Activated CD4-positive, alpha-beta T cell treated with anti-CD3 and anti-CD28 coated beads, Interleukin-2, amount 10 ng/mL, durations not matched to agents 24 days and 14 days (primary cell): Measurements from ENCODE around the gene FAM98C. TPM values are rescaled to one million over a fixed set of nuclear protein-coding genes. Genes with fewer than 3 reads are reported as not detected.
"Not testable (repeated sequence)": the region's sequence is repeated elsewhere in the genome, so short reads cannot be mapped to it uniquely, and the experiment has no call there.

Experiments used
- DNase-seq: peaks from one replicate; pipeline ENCODE4 v3.0.0; 2022
- H3K27ac Mint-ChIP-seq: one replicate; pipeline ENCODE4 v1.8.0; 2022; ENCODE audit warnings: mild to moderate bottlenecking, mixed read lengths
- H3K27me3 Mint-ChIP-seq: one replicate; pipeline ENCODE4 v1.8.0; 2022; ENCODE audit warnings: mixed read lengths
- H3K36me3 Mint-ChIP-seq: one replicate; pipeline ENCODE4 v1.8.0; 2022; ENCODE audit warnings: low read depth, mild to moderate bottlenecking, mixed read lengths
- H3K4me1 Mint-ChIP-seq: one replicate; pipeline ENCODE4 v1.8.0; 2021; ENCODE audit warnings: mixed read lengths
- H3K4me3 Mint-ChIP-seq: one replicate; pipeline ENCODE4 v1.8.0; 2022; ENCODE audit warnings: mild to moderate bottlenecking, moderate library complexity, mixed read lengths
- H3K9me3 Mint-ChIP-seq: one replicate; pipeline ENCODE4 v1.8.0; 2021; ENCODE audit warnings: mixed read lengths
- intact Hi-C: fragments of 100-400 bp; cut with micrococcal nuclease; formaldehyde crosslinking; loops from one replicate; pipeline ENCODE4 v1.15.1; 2023
- total RNA-seq: library from RNA; stranded (reverse); gene quantifications from 2 replicates; pipeline ENCODE4 v1.2.3, GENCODE V29; 2022

Gene FAM98C
- total RNA-seq, 1 donor from 2014 or later = 30.4 TPM

DNA sequence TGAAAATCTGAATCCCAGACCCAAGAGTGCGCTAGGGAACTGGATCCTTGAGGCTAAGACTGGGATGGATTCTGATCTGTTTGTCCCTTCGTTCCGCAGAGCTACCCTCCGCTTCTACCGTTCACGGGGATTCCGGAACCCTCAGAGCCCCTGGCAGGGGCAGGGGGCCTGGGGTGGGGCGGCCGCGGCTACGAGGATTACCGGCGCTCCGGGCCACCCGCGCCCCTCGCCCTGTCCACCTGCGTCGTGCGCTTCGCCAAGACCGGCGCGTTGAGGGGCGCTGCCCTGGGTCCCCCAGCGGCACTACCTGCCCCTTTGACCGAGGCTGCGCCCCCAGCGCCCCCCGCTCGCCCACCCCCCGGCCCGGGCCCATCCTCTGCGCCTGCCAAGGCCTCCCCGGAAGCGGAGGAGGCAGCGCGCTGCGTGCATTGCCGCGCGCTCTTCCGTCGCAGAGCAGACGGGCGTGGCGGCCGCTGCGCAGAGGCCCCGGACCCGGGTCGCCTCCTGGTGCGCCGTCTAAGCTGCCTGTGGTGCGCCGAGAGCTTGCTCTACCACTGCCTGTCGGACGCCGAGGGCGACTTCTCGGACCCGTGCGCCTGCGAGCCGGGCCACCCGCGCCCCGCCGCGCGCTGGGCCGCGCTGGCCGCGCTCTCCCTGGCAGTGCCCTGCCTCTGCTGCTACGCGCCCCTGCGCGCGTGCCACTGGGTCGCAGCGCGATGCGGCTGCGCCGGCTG is 7.3 kb upstream of the FAM98C start:
- H3K36me3 Mint-ChIP-seq = peaks cover 2% of the 10 kb centered on the region
- peak overlapping the region; percentile 84 for H3K27ac Mint-ChIP-seq
- peaks cover 19% of the 10 kb centered on the region for H3K27me3 Mint-ChIP-seq
- peak overlapping the region; percentile 85 for H3K4me3 Mint-ChIP-seq
- peak; percentile 88 for DNase-seq
- H3K4me1 Mint-ChIP-seq = peaks cover 27% of the 10 kb centered on the region
- H3K9me3 Mint-ChIP-seq = no peaks in the 10 kb centered on the region
- intact Hi-C loops = no loop called here

DNA sequence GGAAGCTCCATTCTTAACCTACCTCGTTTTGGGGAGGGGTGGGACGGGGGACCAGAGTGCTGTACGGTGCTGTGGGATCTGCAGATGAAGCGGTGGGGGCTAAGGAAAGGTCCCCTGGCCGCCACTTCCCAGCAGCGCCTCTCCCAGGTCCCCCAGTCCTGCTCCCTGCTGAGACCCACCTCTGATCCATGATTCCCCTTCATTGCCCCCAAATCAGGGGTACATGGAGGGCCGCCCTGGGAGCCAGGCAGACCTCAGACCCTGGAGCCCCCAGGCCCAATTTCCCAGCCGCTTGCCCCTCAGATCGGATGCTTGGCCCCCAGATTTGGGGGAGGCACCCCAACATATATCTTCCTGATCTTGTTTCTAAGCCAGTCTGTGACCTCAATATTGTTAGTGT is 3.8 kb upstream of the FAM98C start:
- Mint-ChIP-seq H3K4me1 (peaks cover 25% of the 10 kb centered on the region), H3K4me3 (no peak overlapping the region)
- intact Hi-C loops = no loop called here

GRCh38 chr19:38399537-38399936 is 3.4 kb upstream of the FAM98C start:
- Mint-ChIP-seq H3K4me3 (no peak overlapping the region), H3K9me3 (no peaks in the 10 kb centered on the region), H3K27me3 (peaks cover 2% of the 10 kb centered on the region), H3K36me3 (peaks cover 2% of the 10 kb centered on the region), H3K4me1 (peaks cover 28% of the 10 kb centered on the region), H3K27ac (no peak overlapping the region)
- intact Hi-C loops = no loop called here
- DNase-seq = no peak

More for the DNA sequence above, 3.8 kb upstream of the FAM98C start:
- Mint-ChIP-seq H3K27ac (no peak overlapping the region), H3K27me3 (peaks cover 2% of the 10 kb centered on the region), H3K36me3 (peaks cover 2% of the 10 kb centered on the region), H3K9me3 (no peaks in the 10 kb centered on the region)
- no peak for DNase-seq

DNA sequence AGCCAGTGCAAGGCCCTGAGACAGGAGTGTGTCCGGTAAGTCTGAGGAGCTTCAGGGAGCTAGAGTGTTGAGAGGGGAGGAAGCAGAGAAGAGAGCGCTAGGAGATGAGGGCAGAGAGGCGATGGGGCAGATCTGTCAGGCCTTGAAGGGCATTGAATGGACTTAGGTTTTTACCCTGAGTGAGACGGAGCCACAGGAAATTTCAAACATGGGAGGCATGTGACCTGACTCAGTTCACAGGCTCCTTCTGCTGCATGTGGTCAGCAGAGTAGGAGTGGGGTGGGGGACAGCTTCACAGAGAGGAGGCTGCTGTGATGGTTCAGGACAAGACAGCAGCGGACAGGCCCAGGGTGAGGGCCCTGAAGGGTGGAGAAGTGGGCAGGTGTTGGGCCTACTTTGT is 2.5 kb upstream of the FAM98C start:
- intact Hi-C loops = loop anchor here (10.0 kb wide), 1 partner anchor 494 kb away; the partner anchor contains the start of genes NFKBIB and SIRT2
- Mint-ChIP-seq H3K27me3 (peaks cover 2% of the 10 kb centered on the region), H3K9me3 (no peaks in the 10 kb centered on the region), H3K4me1 (peaks cover 24% of the 10 kb centered on the region), H3K36me3 (peaks cover 8% of the 10 kb centered on the region), H3K4me3 (no peak overlapping the region), H3K27ac (peak overlapping the region; percentile 38)
- DNase-seq = no peak

DNA sequence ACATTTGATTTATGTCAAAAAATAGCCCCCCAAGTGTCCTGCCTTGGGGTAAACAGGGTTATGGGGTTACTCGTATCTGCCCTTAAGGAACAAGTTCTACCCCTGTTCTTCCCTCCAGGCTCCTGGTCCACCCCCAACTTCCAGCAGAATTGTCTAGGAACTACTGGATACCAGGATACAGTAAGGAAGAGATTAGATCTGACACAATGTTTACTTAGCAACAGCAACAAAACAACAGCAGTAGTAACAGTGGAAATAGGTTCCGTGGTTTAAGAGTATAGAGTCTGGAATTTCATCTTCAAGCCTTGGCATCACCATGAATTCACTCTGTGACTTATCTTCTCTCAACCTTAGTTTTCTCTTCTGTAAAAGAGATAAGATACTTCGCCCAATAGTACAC is 1.7 kb upstream of the FAM98C start:
- H3K27ac Mint-ChIP-seq = no peak overlapping the region
- peaks cover 24% of the 10 kb centered on the region for H3K4me1 Mint-ChIP-seq
- peaks cover 2% of the 10 kb centered on the region for H3K27me3 Mint-ChIP-seq
- peaks cover 10% of the 10 kb centered on the region for H3K36me3 Mint-ChIP-seq
- H3K9me3 Mint-ChIP-seq = no peaks in the 10 kb centered on the region
- intact Hi-C loops = loop anchor here (10.0 kb wide), 1 partner anchor 494 kb away; the partner anchor contains the start of genes NFKBIB and SIRT2
- no peak for DNase-seq
- no peak overlapping the region for H3K4me3 Mint-ChIP-seq

DNA sequence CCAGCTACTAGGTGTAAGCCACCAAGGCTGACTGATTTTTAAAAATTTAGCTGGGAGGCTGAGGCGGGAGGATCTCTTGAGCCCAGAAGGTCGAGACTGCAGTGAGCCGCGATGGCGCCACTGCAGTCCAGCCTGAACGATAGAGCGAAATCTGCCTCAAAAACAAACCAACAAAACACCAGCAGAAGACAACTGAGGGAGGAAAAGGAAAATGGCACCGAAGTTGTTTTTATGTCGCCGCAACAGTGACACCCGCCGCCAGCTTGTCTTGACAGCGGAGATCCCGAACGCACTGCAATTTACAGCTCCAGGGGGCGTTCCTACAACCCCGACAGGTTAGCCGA is 298 bp upstream of the FAM98C start:
- peak overlapping the region; percentile 67 for H3K27ac Mint-ChIP-seq

GRCh38 chr19:38404858-38405257 is 2.0 kb downstream of the FAM98C start:
- no peak for DNase-seq
- H3K4me1 Mint-ChIP-seq = peaks cover 12% of the 10 kb centered on the region
- intact Hi-C loops = loop anchor here (10.0 kb wide), 1 partner anchor 490 kb away; the partner anchor contains the start of genes NFKBIB and SIRT2
- peaks cover 21% of the 10 kb centered on the region for H3K36me3 Mint-ChIP-seq
- H3K27ac Mint-ChIP-seq = no peak overlapping the region
- no peaks in the 10 kb centered on the region for H3K9me3 Mint-ChIP-seq
- H3K4me3 Mint-ChIP-seq = peak overlapping the region; percentile 95
- no peaks in the 10 kb centered on the region for H3K27me3 Mint-ChIP-seq

More for the DNA sequence above, 298 bp upstream of the FAM98C start:
- no peak for DNase-seq
- peaks cover 2% of the 10 kb centered on the region for H3K27me3 Mint-ChIP-seq
- H3K4me3 Mint-ChIP-seq = peak overlapping the region; percentile 95
- intact Hi-C loops = loop anchor here (2.0 to 10.0 kb wide), 2 partner anchors 24 to 492 kb away; partner anchors contain the start of genes NFKBIB, RASGRP4 and SIRT2
- peaks cover 12% of the 10 kb centered on the region for H3K4me1 Mint-ChIP-seq
- H3K36me3 Mint-ChIP-seq = peaks cover 17% of the 10 kb centered on the region
- no peaks in the 10 kb centered on the region for H3K9me3 Mint-ChIP-seq

DNA sequence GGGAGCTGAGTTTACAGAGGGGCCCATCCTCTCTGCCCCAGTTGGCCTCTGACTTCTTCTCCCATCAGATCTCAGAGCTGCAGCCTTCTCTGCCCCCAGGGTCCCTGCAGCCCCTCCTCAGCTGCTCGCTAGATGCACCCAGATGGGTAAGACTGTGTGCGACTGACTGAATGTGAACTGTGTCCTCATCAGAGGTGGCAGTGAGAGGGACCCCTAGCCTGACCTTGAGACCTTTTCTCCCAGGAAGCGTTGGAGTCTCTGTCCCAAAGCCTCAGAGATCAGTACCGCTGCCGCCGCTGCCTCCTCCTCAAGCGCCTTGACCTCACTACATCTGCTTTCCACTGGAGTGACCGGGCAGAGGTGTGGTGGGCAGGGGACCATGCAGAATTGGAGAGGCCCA is 2.4 kb downstream of the FAM98C start:
- Mint-ChIP-seq H3K27ac (no peak overlapping the region), H3K4me3 (peak overlapping the region; percentile 49), H3K36me3 (peaks cover 21% of the 10 kb centered on the region), H3K9me3 (no peaks in the 10 kb centered on the region), H3K4me1 (peaks cover 12% of the 10 kb centered on the region), H3K27me3 (no peaks in the 10 kb centered on the region)
- no peak for DNase-seq
- intact Hi-C loops = loop anchor here (10.0 kb wide), 1 partner anchor 490 kb away; the partner anchor contains the start of genes NFKBIB and SIRT2

- Mint-ChIP-seq H3K27me3 (no peaks in the 10 kb centered on the region), H3K27ac (no peak overlapping the region), H3K36me3 (peaks cover 19% of the 10 kb centered on the region), H3K9me3 (no peaks in the 10 kb centered on the region), H3K4me1 (peaks cover 2% of the 10 kb centered on the region), H3K4me3 (no peak overlapping the region)
- intact Hi-C loops = loop anchor here (10.0 kb wide), 1 partner anchor 485 kb away; the partner anchor contains the start of genes NFKBIB and SIRT2
- DNase-seq = no peak
Observed at GRCh38 chr19:38409631-38410133, 6.8 kb downstream of the FAM98C start.

DNA sequence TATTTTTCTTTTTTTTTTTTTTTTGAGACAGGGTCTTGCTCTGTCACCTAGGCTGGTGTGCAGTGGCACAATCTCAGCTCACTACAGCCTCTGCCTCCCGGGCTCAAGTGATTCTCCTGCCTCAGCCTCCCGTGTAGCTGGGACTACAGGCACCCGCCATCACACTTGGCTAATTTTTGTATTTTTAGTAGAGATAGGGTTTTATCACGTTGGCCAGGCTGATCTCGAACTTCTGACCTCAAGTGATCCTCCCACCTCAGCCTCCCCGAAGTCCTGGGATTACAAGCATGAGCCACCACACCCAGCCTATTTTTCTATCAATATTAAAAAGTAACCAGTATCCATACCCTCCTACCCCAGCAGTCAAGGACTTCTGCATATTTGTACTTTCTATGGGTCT is 7.5 kb downstream of the FAM98C start:
- not testable (repeated sequence) for H3K4me3 Mint-ChIP-seq

DNA sequence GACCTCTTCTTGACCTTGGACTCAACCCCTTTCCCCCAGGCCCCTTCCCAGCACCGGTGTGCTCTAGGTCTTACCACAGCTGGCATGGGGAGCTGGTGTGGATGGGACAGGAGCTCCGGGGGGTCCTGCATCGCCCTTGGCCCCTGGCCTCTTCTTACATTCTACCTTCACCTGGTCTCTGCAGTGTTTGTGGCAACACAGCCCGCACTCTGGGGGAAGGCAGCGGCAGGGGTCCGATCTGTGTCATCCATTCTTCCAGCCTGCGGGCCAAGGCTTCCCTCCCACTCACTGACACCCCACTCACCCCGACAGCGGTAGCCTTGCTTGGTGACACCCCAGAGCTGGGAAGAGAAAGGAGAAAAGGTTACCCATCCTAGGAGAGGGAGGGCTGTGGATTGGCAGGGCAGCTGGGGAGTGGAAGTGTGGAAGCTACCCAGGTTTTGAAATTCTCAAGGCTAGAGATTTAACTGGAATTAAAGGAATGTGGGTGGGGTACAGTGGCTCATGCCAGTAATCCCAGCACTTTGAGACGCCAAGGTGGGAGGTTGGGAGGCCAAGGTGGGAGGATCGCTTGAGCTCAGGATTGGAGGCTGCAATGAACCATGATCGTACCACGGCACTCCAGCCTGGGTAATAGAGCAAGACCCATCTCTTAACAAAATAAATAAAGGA is 8.3 kb downstream of the FAM98C start:
- Mint-ChIP-seq H3K9me3 (no peaks in the 10 kb centered on the region), H3K36me3 (peaks cover 11% of the 10 kb centered on the region), H3K27me3 (no peaks in the 10 kb centered on the region), H3K4me1 (no peaks in the 10 kb centered on the region), H3K4me3 (no peak overlapping the region), H3K27ac (no peak overlapping the region)
- DNase-seq = no peak
- intact Hi-C loops = no loop called here

More for the DNA sequence above, 7.5 kb downstream of the FAM98C start:
- peaks cover 13% of the 10 kb centered on the region for H3K36me3 Mint-ChIP-seq
- H3K4me1 Mint-ChIP-seq, intact Hi-C loops, H3K27ac Mint-ChIP-seq, H3K27me3 Mint-ChIP-seq, DNase-seq, H3K9me3 Mint-ChIP-seq: not testable (repeated sequence)

DNA sequence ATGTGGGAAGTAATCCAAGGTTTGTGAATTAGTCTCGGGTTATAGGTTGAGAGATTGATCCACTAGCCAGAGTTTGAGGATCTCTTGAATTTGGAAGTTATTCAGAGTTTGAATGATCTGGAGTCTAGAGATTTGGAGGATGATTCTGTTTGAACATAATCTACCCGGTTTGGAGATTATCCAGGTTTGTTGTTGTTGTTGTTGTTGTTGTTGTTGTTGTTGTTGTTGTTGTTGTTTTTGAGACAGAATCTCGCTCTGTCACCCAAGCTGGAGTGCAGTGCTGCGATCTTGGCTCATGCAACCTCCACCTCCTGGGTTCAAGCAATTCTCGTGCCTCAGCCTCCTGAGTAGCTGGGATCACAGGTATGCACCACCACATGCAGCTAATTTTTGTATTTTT is 9.0 kb downstream of the FAM98C start:
- intact Hi-C loops, H3K4me1 Mint-ChIP-seq, DNase-seq, H3K4me3 Mint-ChIP-seq, H3K9me3 Mint-ChIP-seq, H3K27ac Mint-ChIP-seq, H3K27me3 Mint-ChIP-seq: not testable (repeated sequence)
- H3K36me3 Mint-ChIP-seq = peaks cover 10% of the 10 kb centered on the region

DNA sequence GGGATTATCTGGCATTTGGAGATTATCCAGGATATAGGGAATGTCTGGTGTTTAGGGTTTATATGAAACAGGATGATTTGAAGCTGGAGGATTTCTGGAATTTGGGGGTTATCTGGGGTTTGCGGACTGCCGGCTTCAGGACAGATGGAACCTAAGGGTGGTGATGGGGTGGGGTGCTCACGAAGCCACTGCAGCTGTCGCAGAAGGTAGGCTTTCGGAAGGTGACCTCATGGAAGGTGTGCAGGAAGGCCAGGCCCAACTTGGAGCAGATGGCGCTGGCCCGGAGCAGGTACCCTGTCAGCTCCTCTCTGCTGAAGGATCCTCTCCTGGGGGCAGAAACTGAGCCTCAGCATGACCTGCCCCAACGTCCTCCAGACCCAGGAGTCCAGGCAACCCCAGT is 9.6 kb downstream of the FAM98C start:
- H3K27ac Mint-ChIP-seq = no peak overlapping the region

GRCh38 chr19:38412961-38413360 is 10.1 kb downstream of the FAM98C start:
- Mint-ChIP-seq H3K4me1 (peaks cover 14% of the 10 kb centered on the region), H3K27me3 (no peaks in the 10 kb centered on the region), H3K27ac (no peak overlapping the region), H3K36me3 (peaks cover 3% of the 10 kb centered on the region), H3K9me3 (no peaks in the 10 kb centered on the region), H3K4me3 (no peak overlapping the region)
- intact Hi-C loops = no loop called here
- no peak for DNase-seq

More for the DNA sequence above, 9.6 kb downstream of the FAM98C start:
- Mint-ChIP-seq H3K36me3 (peaks cover 5% of the 10 kb centered on the region), H3K4me3 (no peak overlapping the region), H3K9me3 (no peaks in the 10 kb centered on the region), H3K27me3 (no peaks in the 10 kb centered on the region), H3K4me1 (peaks cover 10% of the 10 kb centered on the region)
- intact Hi-C loops = no loop called here
- DNase-seq = no peak
